HG03558 (cell line): Measurements from ENCODE around the gene EXOC2.
"Not testable (repeated sequence)": the region's sequence is repeated elsewhere in the genome, so short reads cannot be mapped to it uniquely, and the experiment has no call there.

ENCODE experiments used
- ATAC-seq: cut with Tn5 transposase; IDR thresholded peaks from one replicate; pipeline ENCODE4 v1.9.1; 2021; ENCODE audit warnings: moderate number of reproducible peaks; ENCODE audit not compliant: unreplicated experiment; ENCODE audit errors: extremely low read depth

The EXOC2 gene

DNA sequence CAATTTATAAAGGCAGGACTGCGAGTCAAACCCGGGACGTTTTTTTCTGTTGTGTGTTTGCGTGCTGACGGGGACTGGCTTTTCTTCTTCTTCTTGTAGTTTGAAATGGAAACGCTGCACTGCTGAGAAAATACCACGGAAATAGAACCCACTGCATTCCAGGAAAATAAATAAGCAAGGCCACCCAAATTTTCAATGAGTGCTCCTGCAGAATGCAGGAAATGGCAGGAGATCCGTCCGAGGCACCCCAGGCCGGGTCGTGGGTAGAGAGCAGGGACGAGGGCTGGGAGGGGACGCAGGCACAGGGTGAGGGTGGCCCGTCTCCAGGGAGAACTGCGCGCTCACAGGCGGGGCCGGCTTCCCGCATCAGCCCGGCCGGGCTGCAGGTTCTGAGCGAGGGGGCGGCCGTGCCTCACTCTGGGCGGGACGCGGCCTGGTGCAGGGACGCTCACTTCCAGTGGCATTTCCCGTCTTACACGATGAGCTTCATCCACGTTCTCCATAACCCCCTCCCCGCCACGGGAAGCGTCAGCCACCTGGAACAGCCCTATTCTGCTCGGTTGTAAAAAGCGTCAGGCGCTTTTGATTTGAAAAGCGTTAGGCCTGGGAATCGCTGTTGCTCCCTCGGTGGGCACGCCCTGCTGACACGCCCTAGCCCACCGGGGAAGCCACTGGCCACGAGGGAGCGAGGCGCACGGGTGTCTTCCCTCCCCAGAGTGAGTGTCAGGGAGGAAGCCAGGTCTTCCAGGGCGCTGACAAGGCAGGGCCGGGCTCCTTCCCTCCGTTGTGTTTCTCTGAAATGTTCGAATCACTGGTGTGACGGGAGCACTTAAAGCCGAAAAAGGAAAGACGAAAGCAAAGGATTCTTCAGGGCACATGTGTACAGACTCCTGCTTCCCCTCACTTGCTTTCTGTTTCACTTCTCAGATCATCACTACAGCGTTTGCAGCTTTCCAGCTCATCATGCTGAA, 17.9 kb upstream of the EXOC2 start:
- peak; percentile 66 for ATAC-seq

DNA sequence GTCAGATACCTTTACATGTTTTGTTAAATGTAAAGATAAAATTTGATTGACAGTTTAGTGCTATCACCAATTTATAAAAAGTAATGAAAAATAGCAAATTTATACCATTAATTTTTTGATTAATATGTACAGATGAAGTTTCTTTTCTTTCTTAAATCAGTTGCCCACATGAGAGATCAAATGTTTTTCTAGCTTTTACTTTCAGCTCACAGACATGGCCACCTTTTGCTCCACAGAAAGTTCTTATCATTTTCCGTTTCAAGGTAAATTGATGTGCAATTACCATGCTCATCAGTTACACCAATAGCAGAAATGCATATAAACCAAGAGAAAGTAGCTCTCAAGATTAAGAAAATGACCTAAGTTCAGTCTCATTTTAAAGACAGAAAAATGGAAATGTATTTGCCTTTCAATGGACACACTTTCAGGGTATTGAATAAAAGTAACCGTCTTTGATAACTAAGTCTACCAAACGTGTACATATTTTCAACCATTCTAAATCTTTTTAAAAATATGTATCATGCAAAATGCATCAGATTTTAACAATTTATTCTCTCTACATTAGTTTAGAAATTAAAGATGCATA, 16.6 kb upstream of the EXOC2 start:
- ATAC-seq, result no peak

DNA sequence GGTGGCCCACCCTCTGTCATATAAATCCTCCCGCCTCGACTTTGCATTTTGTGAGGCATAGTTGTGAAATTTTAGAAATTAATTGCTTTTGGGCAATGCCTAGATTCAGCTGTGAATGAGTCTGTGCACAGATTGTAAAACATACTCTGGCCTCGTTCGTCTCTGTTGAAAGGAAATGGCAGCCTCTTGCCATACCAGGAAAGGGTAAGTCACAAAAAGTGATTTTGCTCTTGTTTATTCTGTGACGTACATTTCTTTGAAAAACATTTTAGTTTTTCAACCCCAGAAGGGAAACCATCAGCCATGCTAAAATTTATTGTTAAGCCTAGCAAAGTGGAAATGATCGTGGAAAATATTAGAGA, 15.3 kb upstream of the EXOC2 start:
- ATAC-seq, result no peak

DNA sequence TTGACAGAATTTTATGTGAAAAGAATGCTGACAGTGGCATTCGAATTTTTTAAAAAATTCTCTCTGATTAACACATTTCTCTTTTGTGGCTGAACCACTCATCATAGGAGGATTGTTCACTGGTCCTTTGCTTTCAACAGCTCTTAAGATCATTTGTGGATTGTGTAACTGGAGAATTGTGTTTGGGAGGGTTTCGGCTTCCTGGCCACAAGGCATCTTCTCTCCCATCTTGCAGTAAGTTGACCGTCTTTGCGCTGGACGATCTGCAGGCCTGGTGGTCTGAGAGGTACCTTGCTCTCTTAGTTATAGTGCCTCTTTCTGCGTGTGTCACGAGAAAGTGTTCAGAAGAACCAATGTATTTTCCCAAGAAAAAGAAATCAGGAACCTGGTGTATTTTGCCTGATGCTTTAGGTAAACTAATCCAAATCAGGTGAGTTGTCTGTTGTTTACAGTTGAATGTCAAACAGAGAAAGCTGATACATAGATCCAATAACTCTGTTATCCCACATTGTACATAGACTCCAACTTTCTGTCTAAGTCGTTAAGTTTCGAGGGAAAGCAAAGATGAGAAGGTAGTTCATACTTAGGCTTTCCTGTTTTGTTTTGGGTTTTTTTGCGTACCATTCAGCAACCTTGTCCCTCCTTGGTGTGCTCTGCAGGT, 14.8 kb upstream of the EXOC2 start:
- ATAC-seq, result no peak

DNA sequence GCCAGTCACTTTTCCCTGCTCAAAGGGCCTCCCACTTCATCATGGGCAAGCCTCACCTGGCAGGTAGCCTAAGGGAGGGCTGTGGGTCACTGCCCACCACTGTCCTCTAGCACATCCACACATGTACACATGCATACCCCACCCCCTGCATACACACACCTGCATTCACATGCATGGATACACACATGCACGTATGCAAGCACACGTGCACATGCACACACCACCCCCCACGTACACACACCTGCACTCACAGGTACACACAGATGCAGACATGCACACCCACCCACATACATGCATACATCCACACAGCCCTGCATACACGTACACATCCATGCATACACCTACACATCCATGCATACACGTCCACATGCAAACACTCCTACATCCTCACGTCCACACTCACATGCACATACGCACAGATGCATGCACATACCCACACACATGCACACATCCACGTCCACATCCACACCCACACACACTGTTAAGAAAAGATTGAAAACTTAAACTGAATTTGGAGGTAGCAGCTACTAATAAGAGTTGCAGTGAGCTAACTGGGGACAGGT, 14.0 kb upstream of the EXOC2 start:
- no peak for ATAC-seq

DNA sequence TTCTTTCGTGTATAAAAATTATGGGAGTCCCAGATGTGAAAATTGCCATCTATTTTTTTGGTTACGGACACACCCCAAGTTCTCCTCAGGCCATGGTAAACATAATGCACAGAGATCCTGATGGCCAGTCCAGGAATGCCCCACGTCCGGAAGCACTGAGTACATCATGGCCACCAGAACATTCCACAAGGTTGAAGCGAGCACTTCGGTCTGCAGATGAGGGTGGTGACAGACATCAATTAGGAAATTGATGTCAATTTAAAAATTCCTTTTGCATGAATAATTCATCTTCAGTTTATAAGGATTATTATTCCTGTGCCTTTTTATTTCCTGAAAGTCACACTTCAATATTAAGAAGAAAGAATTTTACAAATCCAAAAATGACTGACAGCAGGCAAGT, 13.2 kb upstream of the EXOC2 start:
- no peak for ATAC-seq

DNA sequence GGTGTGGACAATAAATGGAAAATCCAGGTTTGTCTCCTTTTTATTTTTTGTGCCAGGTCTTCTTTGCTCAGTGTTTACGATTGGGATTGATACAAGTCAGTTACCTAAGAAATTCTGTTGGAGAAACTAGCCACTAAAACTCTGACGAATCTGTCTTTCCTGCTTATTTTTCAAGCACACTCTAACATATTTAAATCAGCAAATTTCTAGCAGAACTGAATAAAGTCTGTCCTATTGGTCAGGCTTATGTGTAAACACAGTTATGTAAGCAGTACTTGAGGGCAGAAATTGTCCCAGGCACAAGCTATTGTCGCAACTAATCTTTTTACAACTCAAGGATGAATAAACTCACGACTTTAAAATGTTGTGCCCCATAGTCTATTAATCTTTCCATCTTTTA, 12.1 kb upstream of the EXOC2 start:
- ATAC-seq, result no peak

DNA sequence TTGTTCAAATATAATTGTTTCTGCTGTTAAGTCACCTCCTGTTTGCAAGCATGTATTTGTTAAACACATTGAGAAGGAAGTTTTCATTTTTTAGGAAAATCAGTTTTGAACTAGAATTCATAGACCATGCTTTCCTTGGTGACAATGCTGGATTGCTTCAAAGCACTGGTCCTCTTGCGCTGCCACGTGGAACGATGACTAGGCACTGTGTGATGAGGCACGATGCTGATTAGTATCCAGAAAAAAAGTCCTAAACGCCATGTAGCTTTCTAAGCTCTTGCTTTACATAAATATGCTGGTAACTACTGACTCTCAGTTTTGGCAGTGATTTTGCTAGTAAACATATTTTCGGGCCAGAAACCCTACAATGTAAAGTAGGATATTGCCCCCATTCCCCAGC, 11.1 kb upstream of the EXOC2 start:
- no peak for ATAC-seq

DNA sequence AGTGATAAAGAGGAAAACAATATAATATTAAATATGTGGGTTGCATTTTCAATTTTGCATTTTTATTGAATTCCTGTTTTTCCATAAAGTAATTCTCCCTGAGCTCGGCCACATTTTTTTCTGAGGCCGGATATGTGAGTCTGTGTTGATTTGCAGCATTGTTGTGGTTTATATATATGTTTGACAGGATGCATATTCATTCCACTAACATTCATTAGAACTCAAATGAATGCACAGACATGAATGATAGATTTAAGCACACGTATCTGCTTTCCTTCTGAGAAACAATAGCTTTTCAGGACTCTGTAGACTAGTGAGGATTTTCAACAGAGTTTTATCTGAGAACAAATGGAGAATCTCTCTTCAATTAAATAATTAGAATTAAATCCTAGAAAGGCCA, 10.6 kb upstream of the EXOC2 start:
- ATAC-seq, result no peak

DNA sequence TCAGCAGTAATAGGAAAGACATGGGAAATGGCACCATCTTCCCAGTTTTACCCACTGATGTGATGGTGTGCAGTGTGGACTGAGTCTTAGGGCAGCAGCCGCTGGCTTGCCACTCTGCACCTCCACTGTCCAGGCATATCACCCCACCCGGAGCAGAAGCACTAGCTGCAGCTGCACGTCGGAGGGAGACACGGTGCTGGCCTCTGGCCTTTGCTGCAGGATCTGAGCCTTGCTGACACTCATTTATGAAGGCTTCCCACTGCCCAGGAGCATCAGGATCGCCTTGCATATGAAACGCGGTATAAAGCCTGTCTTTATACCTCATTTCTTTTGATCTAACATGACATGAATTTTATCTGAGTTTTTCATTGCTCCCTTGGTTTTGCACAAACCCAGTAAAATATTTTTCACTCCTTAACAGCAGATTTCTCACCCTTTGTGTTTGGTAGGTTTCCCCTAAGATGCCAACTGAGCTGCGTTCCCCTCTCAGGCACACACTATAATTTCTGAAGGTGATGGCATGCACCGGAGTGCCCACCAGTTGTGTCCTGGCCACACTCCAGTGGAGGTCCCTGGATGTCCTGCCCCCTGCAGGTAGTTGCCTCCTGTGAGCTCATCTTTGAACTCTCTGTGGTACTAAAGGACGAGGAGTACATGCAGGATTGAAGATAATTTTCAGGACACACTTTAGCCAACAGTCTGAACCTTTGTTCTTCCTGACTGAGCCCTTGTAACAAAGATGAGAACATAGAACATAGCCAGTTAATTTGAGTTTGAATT, 9.0 kb upstream of the EXOC2 start:
- no peak for ATAC-seq

DNA sequence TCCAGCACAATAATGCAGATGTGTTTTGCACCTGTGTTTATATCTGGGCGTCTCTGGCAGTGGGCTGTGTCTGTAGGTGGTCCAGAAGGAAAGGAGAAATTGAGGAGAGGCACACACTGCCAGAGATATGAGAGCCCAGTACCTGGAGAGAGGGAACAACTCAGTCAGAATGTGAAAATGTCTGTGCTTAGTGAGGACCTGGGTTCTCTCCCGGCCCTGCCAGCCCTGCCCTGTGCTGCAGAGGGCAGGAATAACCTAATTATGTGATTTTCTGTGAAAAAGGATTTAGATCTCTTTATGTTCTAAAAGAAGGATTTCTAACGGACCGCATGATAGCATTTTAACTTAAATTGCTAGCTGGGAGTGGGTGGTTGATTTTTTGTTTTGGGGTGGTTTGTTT, 8.3 kb upstream of the EXOC2 start:
- no peak for ATAC-seq

DNA sequence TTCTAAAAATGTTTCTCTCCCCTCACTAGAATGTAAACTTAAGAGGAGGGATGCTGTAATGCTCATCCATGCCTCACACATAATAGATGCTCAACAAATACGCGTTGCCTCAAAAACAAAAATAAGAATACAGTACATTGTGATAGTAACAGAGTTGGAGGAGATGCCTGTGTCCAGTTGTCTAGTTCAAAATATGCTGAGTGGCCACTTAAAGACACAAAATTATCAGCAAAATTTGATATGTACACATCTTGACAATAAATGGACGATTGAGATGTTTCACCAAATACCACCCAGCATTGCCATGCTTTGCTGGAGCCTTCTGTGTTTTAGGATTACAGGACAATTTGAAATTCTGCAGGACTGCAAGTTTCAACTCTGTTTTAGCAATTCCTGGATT, 7.6 kb upstream of the EXOC2 start:
- no peak for ATAC-seq

DNA sequence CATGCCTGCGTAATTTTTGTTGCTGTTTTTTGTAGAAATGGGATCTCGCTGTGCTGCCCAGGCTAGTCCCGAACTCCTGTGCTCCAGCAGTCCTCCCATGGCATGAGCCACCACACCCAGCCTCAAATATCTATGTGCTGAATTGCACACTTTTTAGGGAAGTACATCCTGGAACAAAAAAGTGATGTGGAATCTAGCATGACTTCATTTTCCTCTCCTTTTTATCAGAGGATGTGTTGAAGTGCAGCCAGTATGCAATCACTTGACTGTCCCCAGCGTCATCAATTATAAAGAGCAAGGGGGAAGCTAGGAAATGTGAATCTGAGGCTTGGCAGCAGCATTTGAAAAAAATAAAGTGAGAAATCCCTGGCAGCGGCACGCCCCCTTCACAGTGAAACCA, 6.4 kb upstream of the EXOC2 start:
- ATAC-seq, result no peak

DNA sequence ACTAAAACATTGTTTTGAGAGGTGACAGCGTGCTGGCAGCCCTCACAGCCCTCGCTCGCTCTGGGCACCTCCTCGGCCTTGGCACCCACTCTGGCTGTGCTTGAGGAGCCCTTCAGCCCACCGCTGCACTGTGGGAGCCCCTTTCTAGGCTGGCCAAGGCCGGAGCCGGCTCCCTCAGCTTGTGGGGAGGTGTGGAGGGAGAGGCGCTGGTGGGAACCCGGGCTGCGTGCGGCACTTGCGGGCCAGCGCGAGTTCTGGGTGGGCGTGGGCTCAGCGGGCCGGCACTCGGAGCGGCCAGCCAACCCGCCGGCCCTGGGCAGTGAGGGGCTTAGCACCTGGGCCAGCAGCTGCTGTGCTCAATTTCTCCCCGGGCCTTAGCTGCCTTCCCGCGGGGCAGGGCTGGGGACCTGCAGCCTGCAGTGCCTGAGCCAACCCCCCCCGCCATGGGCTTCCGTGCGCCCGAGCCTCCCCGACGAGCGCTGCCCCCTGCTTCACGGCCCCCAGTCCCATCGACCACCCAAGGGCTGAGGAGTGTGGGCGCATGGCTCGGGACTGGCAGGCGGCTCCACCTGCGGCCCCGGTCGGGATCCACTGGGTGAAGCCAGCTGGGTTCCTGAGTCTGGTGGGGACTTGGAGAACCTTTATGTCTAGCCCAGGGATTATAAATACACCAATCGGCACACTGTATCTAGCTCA, 1.6 kb upstream of the EXOC2 start:
- ATAC-seq, result not testable (repeated sequence)

DNA sequence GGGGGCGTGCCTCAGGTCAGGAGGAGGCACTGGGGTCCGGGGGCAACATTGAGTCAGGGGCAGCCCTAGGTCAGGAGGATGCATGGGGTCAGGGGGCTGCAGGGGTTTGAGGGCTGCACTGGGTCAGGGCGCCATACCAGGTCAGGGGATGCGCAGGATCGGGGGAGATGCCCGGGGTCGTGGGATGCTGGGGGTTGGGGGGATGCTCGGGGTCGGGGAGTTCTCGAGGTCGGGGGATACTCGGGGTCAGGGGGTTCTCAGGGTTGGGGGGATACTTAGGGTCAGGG, 727 bp upstream of the EXOC2 start:
- ATAC-seq, result no peak

DNA sequence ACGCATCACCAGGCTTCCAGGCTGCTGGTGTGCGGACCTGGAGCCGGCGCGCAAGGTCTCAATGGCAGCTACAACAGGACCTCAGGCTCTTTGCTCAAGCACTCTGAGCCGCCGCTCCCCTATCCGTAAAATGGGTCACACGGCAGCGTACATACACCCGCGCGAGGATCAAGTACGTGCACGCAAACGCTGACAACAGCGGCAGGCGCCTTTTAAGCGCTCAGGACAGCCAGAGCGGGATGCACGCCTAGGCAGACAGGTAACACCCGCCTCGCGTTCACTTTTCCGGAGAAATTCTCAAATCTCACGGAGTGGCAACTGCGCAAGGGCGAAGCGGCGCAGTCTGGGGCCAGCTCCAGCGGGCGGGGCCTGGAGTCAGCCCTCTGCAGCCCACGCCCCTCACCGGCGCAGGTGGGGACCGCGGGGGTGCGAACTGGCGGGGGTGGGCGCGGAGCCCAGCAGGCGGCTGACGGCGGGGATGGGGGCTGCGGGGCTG, 535 bp downstream of the EXOC2 start:
- ATAC-seq, result peak; percentile 50

DNA sequence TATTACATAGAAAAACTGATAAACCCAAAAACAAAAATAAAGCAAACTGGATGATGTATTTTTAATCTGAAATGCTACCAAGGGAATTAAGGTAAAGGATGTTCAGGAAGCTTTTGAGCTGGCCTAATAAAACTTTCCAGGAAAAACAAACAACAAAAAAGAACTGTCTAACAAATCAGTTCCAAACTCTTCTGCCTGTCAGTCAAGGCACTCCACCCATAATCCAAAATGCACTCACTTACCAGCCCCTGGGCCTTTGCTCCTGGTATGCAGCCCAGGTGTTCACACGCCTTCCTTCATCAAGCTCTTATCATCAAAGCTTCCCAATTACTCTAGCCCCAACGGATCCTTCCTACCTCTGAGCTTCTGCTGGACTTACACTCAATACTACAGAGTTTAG, 3.7 kb downstream of the EXOC2 start:
- ATAC-seq, result no peak

DNA sequence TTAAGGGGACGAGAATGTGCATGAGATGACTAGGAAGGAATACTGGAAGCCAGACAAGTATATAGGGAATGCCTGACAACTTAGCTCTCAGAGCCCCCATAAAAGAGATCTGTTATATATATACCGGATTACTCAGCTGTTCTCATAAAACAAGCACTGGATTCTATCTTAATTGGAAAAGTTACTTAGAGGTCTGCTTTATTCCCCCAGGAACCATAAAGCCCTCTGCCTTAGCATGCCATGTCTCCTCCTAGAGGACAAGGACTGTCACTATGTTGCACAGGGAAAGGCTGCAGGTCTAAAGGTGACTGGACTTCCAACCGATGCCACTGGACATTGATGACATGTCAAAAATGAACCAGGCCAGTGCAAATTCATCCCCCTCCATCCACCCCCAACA, 6.4 kb downstream of the EXOC2 start:
- ATAC-seq, result no peak

DNA sequence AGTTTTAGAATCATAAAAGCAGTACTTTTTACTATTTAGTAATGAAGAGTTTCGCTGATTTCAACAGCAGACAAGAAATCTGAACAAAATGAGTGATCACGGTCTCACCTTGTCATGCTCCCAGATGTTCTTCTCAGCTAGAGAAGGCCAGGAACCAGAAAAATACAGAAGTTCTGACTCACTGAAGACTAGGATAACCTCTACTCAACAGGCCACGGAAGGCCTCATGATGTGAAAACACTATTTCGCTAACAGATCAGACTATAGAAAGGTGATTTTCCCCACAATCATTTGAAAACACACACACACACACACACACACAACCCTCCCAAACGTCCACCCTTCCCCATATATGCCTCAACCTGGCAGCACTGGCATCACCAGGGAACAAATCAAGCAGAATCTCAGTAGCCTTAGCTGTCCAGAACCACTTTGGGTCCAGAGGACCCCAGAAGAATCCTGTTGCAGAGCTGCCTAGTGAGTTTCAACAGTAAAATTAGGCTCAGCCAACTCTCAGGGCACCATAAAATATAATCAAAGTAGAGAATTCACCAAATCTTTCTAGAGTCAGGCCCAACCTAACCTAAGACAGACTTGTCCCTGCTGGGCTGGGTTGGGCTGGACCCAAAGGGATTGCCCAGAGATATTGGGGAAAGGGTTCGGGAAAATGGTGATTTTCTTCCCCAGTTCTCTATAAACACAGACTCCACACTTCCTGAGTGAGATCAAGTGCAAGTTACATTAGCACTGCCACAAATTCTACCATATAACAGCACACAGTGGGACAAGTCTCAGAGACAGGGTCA, 7.9 kb downstream of the EXOC2 start:
- peak; percentile 83 for ATAC-seq
